ENCODE data around the gene INKA2. TPM values are rescaled to one million over a fixed set of nuclear protein-coding genes. Genes with fewer than 3 reads are reported as not detected.

Gene INKA2
- total RNA-seq, 1 donor, result 3.6 TPM

- no peaks in the 10 kb centered on the region for H3K36me3 ChIP-seq (ENCODE audit: insufficient read depth, low read length)
- H2AFZ ChIP-seq (ENCODE audit: low read length), result no peak overlapping the region
- DNase-seq (ENCODE audit: insufficient read length, low spot score, missing footprints), result peak; percentile 83
- H3K79me2 ChIP-seq (ENCODE audit: insufficient read depth, low read length), result no peaks in the 10 kb centered on the region
- H4K20me1 ChIP-seq (ENCODE audit: insufficient read depth, low read length), result no peaks in the 10 kb centered on the region
- H3K27ac ChIP-seq (ENCODE audit: low read depth, low read length), result no peak overlapping the region
- no peak overlapping the region for H3K4me2 ChIP-seq (ENCODE audit: insufficient read depth, low read length)
- H3K4me3 ChIP-seq (ENCODE audit: insufficient read depth, low read length), result no peak overlapping the region
- H3K27me3 ChIP-seq (ENCODE audit: insufficient read depth, low read length), result no peaks in the 10 kb centered on the region
- H3K9me3 ChIP-seq (ENCODE audit: low read depth, low read length), result no peaks in the 10 kb centered on the region
- H3K4me1 ChIP-seq (ENCODE audit: insufficient read depth, low read length), result peaks cover 36% of the 10 kb centered on the region
- TF ChIP-seq CTCF (IDR thresholded peaks at IDR 0.05; ENCODE audit: extremely low read depth, low read depth, low read length), result peak; percentile 83
Measured at GRCh38 chr1:111747282-111747734, 8.1 kb upstream of the INKA2 start.

- no peak for TF ChIP-seq CTCF (IDR thresholded peaks at IDR 0.05; ENCODE audit: extremely low read depth, low read depth, low read length)
- Histone ChIP-seq H3K9me3 (ENCODE audit: low read depth, low read length) (no peaks in the 10 kb centered on the region), H3K27ac (ENCODE audit: low read depth, low read length) (peak overlapping the region; percentile 46), H3K79me2 (ENCODE audit: insufficient read depth, low read length) (no peaks in the 10 kb centered on the region), H3K36me3 (ENCODE audit: insufficient read depth, low read length) (no peaks in the 10 kb centered on the region), H3K4me1 (ENCODE audit: insufficient read depth, low read length) (peaks cover 37% of the 10 kb centered on the region), H2AFZ (ENCODE audit: low read length) (no peak overlapping the region), H3K27me3 (ENCODE audit: insufficient read depth, low read length) (no peaks in the 10 kb centered on the region), H4K20me1 (ENCODE audit: insufficient read depth, low read length) (no peaks in the 10 kb centered on the region), H3K4me2 (ENCODE audit: insufficient read depth, low read length) (no peak overlapping the region), H3K4me3 (ENCODE audit: insufficient read depth, low read length) (no peak overlapping the region)
- peak; percentile 71 for DNase-seq (ENCODE audit: insufficient read length, low spot score, missing footprints)
Measured at GRCh38 chr1:111746614-111746999, 7.4 kb upstream of the INKA2 start.

GRCh38 chr1:111745675-111746613 lies 6.7 kb upstream of the INKA2 start:
- H3K4me2 ChIP-seq (ENCODE audit: insufficient read depth, low read length), result no peak overlapping the region
- no peaks in the 10 kb centered on the region for H3K9me3 ChIP-seq (ENCODE audit: low read depth, low read length)
- H2AFZ ChIP-seq (ENCODE audit: low read length), result no peak overlapping the region
- DNase-seq (ENCODE audit: insufficient read length, low spot score, missing footprints), result peak; percentile 27
- H3K4me3 ChIP-seq (ENCODE audit: insufficient read depth, low read length), result no peak overlapping the region
- peak overlapping the region; percentile 46 for H3K27ac ChIP-seq (ENCODE audit: low read depth, low read length)
- H3K4me1 ChIP-seq (ENCODE audit: insufficient read depth, low read length), result peaks cover 37% of the 10 kb centered on the region
- no peaks in the 10 kb centered on the region for H4K20me1 ChIP-seq (ENCODE audit: insufficient read depth, low read length)
- no peak for TF ChIP-seq CTCF (IDR thresholded peaks at IDR 0.05; ENCODE audit: extremely low read depth, low read depth, low read length)
- no peaks in the 10 kb centered on the region for H3K79me2 ChIP-seq (ENCODE audit: insufficient read depth, low read length)
- no peaks in the 10 kb centered on the region for H3K36me3 ChIP-seq (ENCODE audit: insufficient read depth, low read length)
- no peaks in the 10 kb centered on the region for H3K27me3 ChIP-seq (ENCODE audit: insufficient read depth, low read length)

GRCh38 chr1:111743679-111744101 lies 4.5 kb upstream of the INKA2 start:
- no peaks in the 10 kb centered on the region for H3K79me2 ChIP-seq (ENCODE audit: insufficient read depth, low read length)
- peaks cover 45% of the 10 kb centered on the region for H3K4me1 ChIP-seq (ENCODE audit: insufficient read depth, low read length)
- no peaks in the 10 kb centered on the region for H4K20me1 ChIP-seq (ENCODE audit: insufficient read depth, low read length)
- no peaks in the 10 kb centered on the region for H3K27me3 ChIP-seq (ENCODE audit: insufficient read depth, low read length)
- no peak overlapping the region for H2AFZ ChIP-seq (ENCODE audit: low read length)
- no peak overlapping the region for H3K4me3 ChIP-seq (ENCODE audit: insufficient read depth, low read length)
- no peaks in the 10 kb centered on the region for H3K36me3 ChIP-seq (ENCODE audit: insufficient read depth, low read length)
- TF ChIP-seq CTCF (IDR thresholded peaks at IDR 0.05; ENCODE audit: extremely low read depth, low read depth, low read length), result no peak
- H3K9me3 ChIP-seq (ENCODE audit: low read depth, low read length), result no peaks in the 10 kb centered on the region
- peak overlapping the region; percentile 84 for H3K27ac ChIP-seq (ENCODE audit: low read depth, low read length)
- H3K4me2 ChIP-seq (ENCODE audit: insufficient read depth, low read length), result peak overlapping the region; percentile 35
- peak; percentile 90 for DNase-seq (ENCODE audit: insufficient read length, low spot score, missing footprints)

Measured in osteoblast (primary cell).